Glutamatergic neuron (in vitro differentiated cells): ENCODE data around the gene DPP7. TPM values are rescaled to one million over a fixed set of nuclear protein-coding genes. Genes with fewer than 3 reads are reported as not detected.

Experiments
- DNase-seq: peaks from one replicate; pipeline ENCODE4 v3.0.0; 2022
- H3K27ac Mint-ChIP-seq: one replicate; pipeline ENCODE4 v1.8.0; 2020; ENCODE audit warnings: mild to moderate bottlenecking, mixed read lengths, inconsistent platforms; ENCODE audit not compliant: unreplicated experiment
- H3K27me3 Mint-ChIP-seq: one replicate; pipeline ENCODE4 v1.8.0; 2020; ENCODE audit warnings: mild to moderate bottlenecking, moderate library complexity, mixed read lengths, inconsistent platforms; ENCODE audit not compliant: unreplicated experiment
- H3K36me3 Mint-ChIP-seq: one replicate; pipeline ENCODE4 v1.8.0; 2020; ENCODE audit warnings: mild to moderate bottlenecking, mixed read lengths, inconsistent platforms; ENCODE audit not compliant: unreplicated experiment
- H3K4me1 Mint-ChIP-seq: one replicate; pipeline ENCODE4 v1.8.0; 2020; ENCODE audit warnings: mild to moderate bottlenecking, low read depth, mixed read lengths, inconsistent platforms; ENCODE audit not compliant: unreplicated experiment
- H3K4me3 Mint-ChIP-seq: one replicate; pipeline ENCODE4 v1.8.0; 2020; ENCODE audit warnings: mild to moderate bottlenecking, mixed read lengths, inconsistent platforms; ENCODE audit not compliant: unreplicated experiment
- H3K9me3 Mint-ChIP-seq: one replicate; pipeline ENCODE4 v1.8.0; 2020; ENCODE audit warnings: mild to moderate bottlenecking, moderate library complexity, mixed read lengths, inconsistent platforms; ENCODE audit not compliant: unreplicated experiment
- CTCF ChIP-seq: fragments of 200-600 bp; sonication (generic); IDR thresholded peaks from one replicate; pipeline ENCODE4 v1.5.0; 2021; ENCODE audit not compliant: partially characterized antibody, unreplicated experiment
- total RNA-seq: library from RNA; stranded (reverse); fragmentation: NEBNext Ultra II Directional; extraction: Animal tissue kit (Norgen Biotek cat#: 25700); gene quantifications from one replicate; pipeline ENCODE4 v1.2.1, GENCODE V29; 2021; ENCODE audit not compliant: unreplicated experiment

The DPP7 gene
- total RNA-seq, 1 donor from 2014 or later, result 30.8 TPM

GRCh38 chr9:137075275-137075775 is 39.2 kb downstream of the DPP7 start:
- H3K27me3 Mint-ChIP-seq, result peaks cover 13% of the 10 kb centered on the region
- no peak for DNase-seq
- no peaks in the 10 kb centered on the region for H3K36me3 Mint-ChIP-seq
- no peak overlapping the region for H3K4me3 Mint-ChIP-seq
- H3K27ac Mint-ChIP-seq, result no peak overlapping the region
- no peak for TF ChIP-seq CTCF
- peaks cover 5% of the 10 kb centered on the region for H3K4me1 Mint-ChIP-seq
- H3K9me3 Mint-ChIP-seq, result peaks cover 13% of the 10 kb centered on the region

GRCh38 chr9:137074657-137075274 is 39.8 kb downstream of the DPP7 start:
- Mint-ChIP-seq H3K9me3 (peaks cover 10% of the 10 kb centered on the region), H3K4me3 (no peak overlapping the region), H3K36me3 (no peaks in the 10 kb centered on the region), H3K27ac (no peak overlapping the region), H3K4me1 (peaks cover 5% of the 10 kb centered on the region), H3K27me3 (peaks cover 12% of the 10 kb centered on the region)
- DNase-seq, result no peak
- TF ChIP-seq CTCF, result no peak

GRCh38 chr9:137073992-137074399 is 40.5 kb downstream of the DPP7 start:
- Mint-ChIP-seq H3K36me3 (no peaks in the 10 kb centered on the region), H3K27ac (no peak overlapping the region), H3K4me1 (peaks cover 5% of the 10 kb centered on the region), H3K27me3 (peaks cover 10% of the 10 kb centered on the region), H3K9me3 (peaks cover 10% of the 10 kb centered on the region), H3K4me3 (no peak overlapping the region)
- DNase-seq, result no peak
- TF ChIP-seq CTCF, result no peak

- peak overlapping the region; percentile 87 for H3K4me3 Mint-ChIP-seq
- peaks cover 9% of the 10 kb centered on the region for H3K27me3 Mint-ChIP-seq
- H3K9me3 Mint-ChIP-seq, result peaks cover 10% of the 10 kb centered on the region
- peaks cover 8% of the 10 kb centered on the region for H3K4me1 Mint-ChIP-seq
- H3K36me3 Mint-ChIP-seq, result no peaks in the 10 kb centered on the region
- H3K27ac Mint-ChIP-seq, result peak overlapping the region; percentile 93
- DNase-seq, result no peak
- TF ChIP-seq CTCF, result no peak
These were observed 43.3 kb downstream of the DPP7 start for GRCh38 chr9:137071282-137071681.

GRCh38 chr9:137070906-137071275 is 43.6 kb downstream of the DPP7 start:
- H3K27me3 Mint-ChIP-seq, result peaks cover 9% of the 10 kb centered on the region
- peak overlapping the region; percentile 93 for H3K27ac Mint-ChIP-seq
- peak; percentile 37 for TF ChIP-seq CTCF

More at GRCh38 chr9:137070906-137071275, 43.6 kb downstream of the DPP7 start:
- Mint-ChIP-seq H3K4me3 (peak overlapping the region; percentile 87), H3K4me1 (peaks cover 8% of the 10 kb centered on the region), H3K36me3 (no peaks in the 10 kb centered on the region), H3K9me3 (peaks cover 10% of the 10 kb centered on the region)
- peak; percentile 79 for DNase-seq
